Measurements from ENCODE around the gene LPIN2.

- TF ChIP-seq POLR2A (IDR thresholded peaks at IDR 0.05; ENCODE audit: low read depth, low read length) = no peak
- TF ChIP-seq TAF1 (IDR thresholded peaks at IDR 0.05; ENCODE audit: borderline replicate concordance, low read depth, low read length) = no peak
- TF ChIP-seq POLR2AphosphoS5 (IDR thresholded peaks at IDR 0.05; ENCODE audit: low read depth, low read length) = no peak
These were observed 41.3 kb upstream of the LPIN2 start for GRCh38 chr18:3054214-3054613.
